SK-N-SH treated with all-trans-retinoic acid at 6 μM for 48 hours (cell line): ENCODE measurements around the gene STX1B.

Source experiments
- ATAC-seq: fragments of 200-7000 bp; cut with Tn5 transposase; 3 replicates; pipeline ENCODE4 v1.9.1; 2020; ENCODE audit warnings: mild to moderate bottlenecking, moderate library complexity
- ARNTL ChIP-seq: fragments of 450-650 bp; formaldehyde crosslinking; IDR thresholded peaks from 2 replicates; pipeline ENCODE4 v1.5.0; 2020; ENCODE audit warnings: low read depth, mild to moderate bottlenecking, moderate library complexity, borderline replicate concordance
- BACH2 ChIP-seq: fragments of 250-450 bp; sonication (Bioruptor Pico); IDR thresholded peaks from 2 replicates; pipeline ENCODE4 v1.9.0; 2021; ENCODE audit warnings: mild to moderate bottlenecking, borderline replicate concordance
- CREB5 ChIP-seq: fragments of 250-450 bp; sonication (Bioruptor Pico); IDR thresholded peaks from 2 replicates; pipeline ENCODE4 v1.5.1; 2020; ENCODE audit warnings: low read depth, mild to moderate bottlenecking, moderate library complexity
- CSDC2 ChIP-seq: fragments of 250-450 bp; sonication (Bioruptor Pico); IDR thresholded peaks from 2 replicates; pipeline ENCODE4 v1.5.0; 2020; ENCODE audit warnings: mild to moderate bottlenecking, moderate library complexity
- CSRNP3 ChIP-seq: fragments of 250-450 bp; sonication (Bioruptor Pico); IDR thresholded peaks from 2 replicates; pipeline ENCODE4 v1.5.1; 2021; ENCODE audit warnings: mild to moderate bottlenecking, moderate library complexity
- GLIS3 ChIP-seq: fragments of 250-450 bp; sonication (Bioruptor Pico); IDR thresholded peaks from 2 replicates; pipeline ENCODE4 v1.5.0; 2020; ENCODE audit warnings: mild to moderate bottlenecking, moderate library complexity
- ISL1 ChIP-seq: fragments of 250-450 bp; sonication (Bioruptor Pico); IDR thresholded peaks from 2 replicates; pipeline ENCODE4 v2.1.2; 2022; ENCODE audit warnings: mild to moderate bottlenecking, moderate library complexity
- OSR1 ChIP-seq: fragments of 250-450 bp; sonication (Bioruptor Pico); IDR thresholded peaks from 2 replicates; pipeline ENCODE4 v1.8.0; 2022; ENCODE audit warnings: moderate library complexity, mild to moderate bottlenecking, inconsistent platforms
- PATZ1 ChIP-seq: fragments of 250-450 bp; sonication (Bioruptor Pico); IDR thresholded peaks from 2 replicates; pipeline ENCODE4 v1.8.0; 2020; ENCODE audit warnings: mild to moderate bottlenecking, moderate library complexity, borderline replicate concordance
- POU6F1 ChIP-seq: fragments of 250-450 bp; sonication (Bioruptor Pico); IDR thresholded peaks from 2 replicates; pipeline ENCODE4 v1.8.0; 2021; ENCODE audit warnings: low read depth, mild to moderate bottlenecking, moderate library complexity, borderline replicate concordance
- PPARA ChIP-seq: fragments of 250-450 bp; sonication (Bioruptor Pico); IDR thresholded peaks from 2 replicates; pipeline ENCODE4 v1.5.0; 2020; ENCODE audit warnings: mild to moderate bottlenecking, borderline replicate concordance
- RARB ChIP-seq: fragments of 250-450 bp; sonication (Bioruptor Pico); IDR thresholded peaks from 2 replicates; pipeline ENCODE4 v1.8.0; 2021; ENCODE audit warnings: mild to moderate bottlenecking, moderate library complexity
- SNAI2 ChIP-seq: fragments of 250-450 bp; sonication (Bioruptor Pico); IDR thresholded peaks from 2 replicates; pipeline ENCODE4 v1.5.0; 2020; ENCODE audit warnings: mild to moderate bottlenecking, moderate library complexity
- TCF4 ChIP-seq: fragments of 250-450 bp; sonication (Bioruptor Pico); IDR thresholded peaks from 2 replicates; pipeline ENCODE4 v1.8.0; 2021; ENCODE audit warnings: mild to moderate bottlenecking, moderate library complexity, borderline replicate concordance
- TOX ChIP-seq: fragments of 250-450 bp; sonication (Bioruptor Pico); IDR thresholded peaks from 2 replicates; pipeline ENCODE4 v1.8.0; 2021; ENCODE audit warnings: mild to moderate bottlenecking, moderate library complexity, borderline replicate concordance
- TSHZ2 ChIP-seq: fragments of 250-450 bp; sonication (Bioruptor Pico); IDR thresholded peaks from 2 replicates; pipeline ENCODE4 v1.5.0; 2020; ENCODE audit warnings: mild to moderate bottlenecking, moderate library complexity
- ZC3H10 ChIP-seq: fragments of 250-450 bp; sonication (Bioruptor Pico); IDR thresholded peaks from 2 replicates; pipeline ENCODE4 v1.5.1; 2021; ENCODE audit warnings: mild to moderate bottlenecking, moderate library complexity
- ZFP3 ChIP-seq: fragments of 250-450 bp; sonication (Bioruptor Pico); IDR thresholded peaks from 2 replicates; pipeline ENCODE4 v1.5.0; 2020; ENCODE audit warnings: mild to moderate bottlenecking, moderate library complexity
- ZNF565 ChIP-seq: fragments of 450-650 bp; formaldehyde crosslinking; conservative IDR thresholded peaks from 2 replicates; pipeline ENCODE4 v1.5.0; 2020; ENCODE audit warnings: low read depth, mild to moderate bottlenecking, moderate library complexity
- ZNF70 ChIP-seq: fragments of 450-650 bp; formaldehyde crosslinking; IDR thresholded peaks from 2 replicates; pipeline ENCODE4 v1.5.0; 2020; ENCODE audit warnings: mild to moderate bottlenecking, moderate library complexity
- ZNF8 ChIP-seq: fragments of 450-650 bp; formaldehyde crosslinking; IDR thresholded peaks from 2 replicates; pipeline ENCODE4 v1.5.0; 2020; ENCODE audit warnings: mild to moderate bottlenecking, moderate library complexity

STX1B gene

GRCh38 chr16:30980434-30980833 is 30.0 kb downstream of the STX1B start:
- ATAC-seq: no peak
- TF ChIP-seq TCF4 (CRISPR knock-in tag) (no peak), PATZ1 (CRISPR knock-in tag) (no peak), TSHZ2 (CRISPR knock-in tag) (no peak), ZNF565 (CRISPR knock-in tag) (no peak)

- ATAC-seq: no peak
- TF ChIP-seq ZC3H10 (no peak), CREB5 (CRISPR knock-in tag) (no peak), ARNTL (CRISPR knock-in tag) (no peak), ZNF8 (CRISPR knock-in tag) (no peak), SNAI2 (CRISPR knock-in tag) (no peak), OSR1 (CRISPR knock-in tag) (no peak), TOX (CRISPR knock-in tag) (no peak), POU6F1 (CRISPR knock-in tag) (no peak), PATZ1 (CRISPR knock-in tag) (no peak), ZNF565 (CRISPR knock-in tag) (no peak), BACH2 (CRISPR knock-in tag) (no peak), ISL1 (CRISPR knock-in tag) (no peak), ZFP3 (CRISPR knock-in tag) (no peak), ZNF70 (CRISPR knock-in tag) (no peak), GLIS3 (CRISPR knock-in tag) (no peak), CSDC2 (CRISPR knock-in tag) (no peak), TCF4 (CRISPR knock-in tag) (no peak), CSRNP3 (CRISPR knock-in tag) (no peak), PPARA (no peak), RARB (CRISPR knock-in tag) (no peak)
- TF ChIP-seq, all 23 proteins: peak for 0
Measured at GRCh38 chr16:30980023-30980371, 30.4 kb downstream of the STX1B start.
